ENCODE results near the gene CYP2J2.

GRCh38 chr1:59846209-59846894, 80.2 kb downstream of the CYP2J2 start:
- TF ChIP-seq CTCF (conservative IDR thresholded peaks at IDR 0.05): no peak
- no peak for TF ChIP-seq EZH2 (IDR thresholded peaks at IDR 0.05; ENCODE audit: low read depth)
